Measurements from ENCODE around the gene KLK13.

Gene KLK13

GRCh38 chr19:51084505-51084904 lies 19.6 kb upstream of the KLK13 start:
- in situ Hi-C loops (cut with MboI; ENCODE audit: low sequenced_read_pairs, unreplicated experiment) = no loop called here
- DNase-seq (ENCODE audit: low spot score) = no peak
- TF ChIP-seq, protein P1, sequence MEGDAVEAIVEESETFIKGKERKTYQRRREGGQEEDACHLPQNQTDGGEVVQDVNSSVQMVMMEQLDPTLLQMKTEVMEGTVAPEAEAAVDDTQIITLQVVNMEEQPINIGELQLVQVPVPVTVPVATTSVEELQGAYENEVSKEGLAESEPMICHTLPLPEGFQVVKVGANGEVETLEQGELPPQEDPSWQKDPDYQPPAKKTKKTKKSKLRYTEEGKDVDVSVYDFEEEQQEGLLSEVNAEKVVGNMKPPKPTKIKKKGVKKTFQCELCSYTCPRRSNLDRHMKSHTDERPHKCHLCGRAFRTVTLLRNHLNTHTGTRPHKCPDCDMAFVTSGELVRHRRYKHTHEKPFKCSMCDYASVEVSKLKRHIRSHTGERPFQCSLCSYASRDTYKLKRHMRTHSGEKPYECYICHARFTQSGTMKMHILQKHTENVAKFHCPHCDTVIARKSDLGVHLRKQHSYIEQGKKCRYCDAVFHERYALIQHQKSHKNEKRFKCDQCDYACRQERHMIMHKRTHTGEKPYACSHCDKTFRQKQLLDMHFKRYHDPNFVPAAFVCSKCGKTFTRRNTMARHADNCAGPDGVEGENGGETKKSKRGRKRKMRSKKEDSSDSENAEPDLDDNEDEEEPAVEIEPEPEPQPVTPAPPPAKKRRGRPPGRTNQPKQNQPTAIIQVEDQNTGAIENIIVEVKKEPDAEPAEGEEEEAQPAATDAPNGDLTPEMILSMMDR (IDR thresholded peaks at IDR 0.05; ENCODE audit: borderline replicate concordance, control extremely low read depth, extremely low read depth, insufficient read depth, missing control alignments) = no peak

GRCh38 chr19:51083783-51084182 lies 18.9 kb upstream of the KLK13 start:
- no peak for DNase-seq (ENCODE audit: low spot score)
- TF ChIP-seq, protein P1 (IDR thresholded peaks at IDR 0.05; ENCODE audit: borderline replicate concordance, control extremely low read depth, extremely low read depth, insufficient read depth, missing control alignments) = no peak
- in situ Hi-C loops (cut with MboI; ENCODE audit: low sequenced_read_pairs, unreplicated experiment) = no loop called here

GRCh38 chr19:51083181-51083580 lies 18.3 kb upstream of the KLK13 start:
- TF ChIP-seq, protein P1 (IDR thresholded peaks at IDR 0.05; ENCODE audit: borderline replicate concordance, control extremely low read depth, extremely low read depth, insufficient read depth, missing control alignments) = no peak
- DNase-seq (ENCODE audit: low spot score) = no peak
- in situ Hi-C loops (cut with MboI; ENCODE audit: low sequenced_read_pairs, unreplicated experiment) = no loop called here

GRCh38 chr19:51082611-51083010 lies 17.7 kb upstream of the KLK13 start, which contains the start of gene KLK14:
Gene KLK14 (minus strand): TSS chr19:51082887. CDS start chr19:51082614, 273 bp downstream.
- no peak for DNase-seq (ENCODE audit: low spot score)

DNA sequence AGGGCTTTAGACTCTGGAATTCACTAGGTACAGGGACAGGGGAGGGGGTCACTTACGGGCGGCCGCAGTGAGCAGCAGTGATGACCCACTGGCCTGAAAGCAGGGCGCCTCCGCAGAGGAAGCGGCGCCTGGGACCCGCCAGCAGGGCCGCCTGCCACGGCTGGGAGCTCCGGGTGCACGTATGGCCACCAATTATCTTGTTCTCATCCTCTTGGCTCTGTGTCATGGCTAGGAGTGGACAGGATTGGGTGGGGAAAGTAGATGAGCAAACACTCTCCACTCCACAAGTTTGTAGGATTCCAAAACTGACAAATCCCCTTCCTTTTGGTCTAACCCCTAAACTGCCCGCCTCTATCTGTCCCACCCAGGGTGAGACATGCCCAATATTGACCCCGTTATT lies 16.6 kb upstream of the KLK13 start:
- in situ Hi-C loops (cut with MboI; ENCODE audit: low sequenced_read_pairs, unreplicated experiment) = no loop called here
- DNase-seq (ENCODE audit: low spot score) = no peak
- TF ChIP-seq, protein P1 (IDR thresholded peaks at IDR 0.05; ENCODE audit: borderline replicate concordance, control extremely low read depth, extremely low read depth, insufficient read depth, missing control alignments) = no peak

More at GRCh38 chr19:51082611-51083010, 17.7 kb upstream of the KLK13 start, which contains the start of gene KLK14:
- TF ChIP-seq, protein P1 (IDR thresholded peaks at IDR 0.05; ENCODE audit: borderline replicate concordance, control extremely low read depth, extremely low read depth, insufficient read depth, missing control alignments) = no peak
- in situ Hi-C loops (cut with MboI; ENCODE audit: low sequenced_read_pairs, unreplicated experiment) = no loop called here

DNA sequence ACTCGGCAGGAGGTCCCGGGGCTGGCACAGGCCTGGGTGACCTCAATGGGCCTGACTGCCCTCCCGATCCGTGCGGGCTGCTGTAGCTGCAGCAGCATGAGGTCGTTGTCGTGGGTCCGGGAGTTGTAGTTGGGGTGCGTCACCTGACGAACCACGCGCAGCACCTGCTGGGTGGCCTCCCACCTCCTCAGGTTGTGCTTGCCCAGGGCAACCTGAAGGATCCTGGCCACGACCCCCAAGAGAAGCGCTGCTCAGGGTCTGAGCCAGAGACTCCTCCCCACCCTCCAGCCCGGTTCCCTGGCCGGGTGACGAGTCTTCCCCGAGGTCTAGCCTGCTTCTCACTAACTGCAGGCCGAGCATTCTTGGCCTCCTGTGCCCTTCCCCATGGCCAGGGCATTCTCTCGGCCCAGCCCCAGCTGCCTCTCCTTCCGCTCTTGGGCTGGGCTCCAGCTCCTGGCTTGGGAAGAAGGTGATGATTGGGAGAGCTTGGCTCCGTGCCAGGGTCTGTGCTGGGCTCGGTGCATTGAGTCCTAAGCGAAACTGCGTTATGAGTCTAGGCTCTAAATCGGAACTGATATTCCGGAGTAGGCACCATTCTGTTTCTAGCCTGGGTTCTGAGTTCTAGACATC lies 14.7 kb upstream of the KLK13 start:
- in situ Hi-C loops (cut with MboI; ENCODE audit: low sequenced_read_pairs, unreplicated experiment) = no loop called here
- DNase-seq (ENCODE audit: low spot score) = no peak
- TF ChIP-seq, protein P1 (IDR thresholded peaks at IDR 0.05; ENCODE audit: borderline replicate concordance, control extremely low read depth, extremely low read depth, insufficient read depth, missing control alignments) = no peak

All from GM13976 (cell line).